HG02840 (cell line): Measurements from ENCODE around the gene TUBA4A.

Experiments used
- ATAC-seq: cut with Tn5 transposase; IDR thresholded peaks from one replicate; pipeline ENCODE4 v1.9.1; 2021; ENCODE audit warnings: mild to moderate bottlenecking, moderate library complexity, moderate number of reproducible peaks; ENCODE audit not compliant: unreplicated experiment, low FRiP score

TUBA4A gene

DNA sequence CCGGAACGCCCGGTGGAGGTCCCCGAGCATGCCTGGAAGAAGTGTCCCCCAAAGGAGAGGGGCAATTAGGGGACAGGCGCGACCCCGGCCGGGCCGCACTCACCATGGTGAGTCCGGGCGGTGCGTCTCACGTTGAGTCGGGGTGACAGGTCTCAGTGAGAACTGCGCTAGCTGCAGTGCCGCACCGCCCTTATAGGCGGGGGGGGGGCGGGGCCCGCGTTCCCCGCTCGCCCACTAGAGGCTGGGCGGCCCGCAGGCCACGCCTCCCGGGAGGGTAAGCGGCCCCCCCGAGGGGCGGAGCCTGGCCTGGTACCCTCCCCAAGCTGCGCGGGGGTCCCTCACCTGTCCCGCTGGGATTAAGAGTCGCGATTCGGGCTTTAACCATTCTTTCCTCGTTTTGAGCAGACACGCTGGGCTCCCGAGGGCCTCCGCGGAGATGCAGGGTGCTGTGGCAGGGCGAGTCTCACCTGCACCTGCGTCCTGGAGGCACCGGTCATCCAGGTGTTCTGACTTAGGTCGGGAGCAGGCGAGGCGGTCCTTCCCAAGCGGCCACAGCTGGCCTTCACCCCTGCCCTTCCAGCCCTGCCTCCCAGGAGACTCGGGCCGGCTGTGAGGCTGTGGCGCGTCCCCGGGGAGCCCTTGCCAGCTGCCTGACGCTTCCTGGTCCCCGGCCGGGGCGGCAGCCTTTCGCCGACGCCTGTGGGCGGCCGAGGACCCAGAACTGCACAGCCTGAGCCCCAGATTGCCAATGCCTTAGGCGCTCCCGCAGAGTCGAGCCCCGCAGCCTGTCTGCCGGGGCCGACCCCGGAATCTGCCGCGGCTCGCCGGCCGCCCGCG is at the start of gene TUBA4A:
Gene TUBA4A, minus strand, starts transcription at position 166 of the 837 bp plus-strand sequence. Its CDS starts 60 bp downstream, at position 106.
- ATAC-seq: peak; percentile 51

DNA sequence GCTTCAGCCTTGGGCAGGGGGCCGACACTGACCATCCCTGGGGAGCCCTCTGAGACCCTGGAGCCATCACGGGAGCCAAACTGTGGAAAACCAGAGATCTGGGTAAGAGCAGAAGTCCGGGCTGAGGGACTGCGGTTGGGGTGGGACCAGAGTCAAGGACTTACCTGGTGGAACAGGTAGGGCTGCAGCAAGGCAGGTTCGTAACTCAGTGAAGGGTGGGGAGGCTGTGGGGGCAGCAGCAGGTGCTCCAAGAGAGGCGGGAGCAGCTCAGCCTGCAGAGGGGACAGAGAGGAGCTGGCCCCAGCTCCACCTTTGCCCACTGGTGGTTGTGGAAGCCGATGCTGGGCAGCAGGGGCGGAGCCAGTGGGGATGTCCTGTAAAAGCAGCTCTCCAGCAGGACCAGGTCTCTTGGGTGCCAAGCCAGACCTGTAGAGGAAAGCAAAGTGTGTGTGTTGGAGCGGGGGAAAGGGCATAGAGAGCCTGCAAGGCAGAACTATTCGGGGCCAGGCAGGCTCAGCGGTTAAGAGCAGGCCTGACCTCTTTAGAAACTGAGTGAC is 48.8 kb upstream of the TUBA4A start:
- ATAC-seq: no peak

DNA sequence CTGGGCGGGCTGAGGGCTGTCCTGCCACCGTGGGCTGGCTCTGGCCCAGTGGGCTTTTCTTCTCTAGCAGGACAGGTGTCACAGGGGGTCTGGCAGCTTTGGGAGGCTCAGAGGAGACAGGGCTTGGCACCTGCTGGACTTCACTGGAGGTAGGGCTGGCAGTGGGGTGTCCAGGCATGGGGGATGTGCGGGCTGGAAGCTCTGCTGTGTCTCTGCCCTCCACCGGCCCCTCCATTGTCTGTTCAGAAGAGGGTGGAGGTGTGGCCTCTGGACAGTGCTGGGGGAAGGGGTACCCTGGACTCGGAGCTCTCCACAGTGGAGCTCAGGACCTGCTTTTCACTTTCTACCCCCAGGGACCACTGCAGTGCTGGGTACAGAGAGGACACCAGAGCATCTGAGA is 46.3 kb upstream of the TUBA4A start:
- ATAC-seq: no peak

DNA sequence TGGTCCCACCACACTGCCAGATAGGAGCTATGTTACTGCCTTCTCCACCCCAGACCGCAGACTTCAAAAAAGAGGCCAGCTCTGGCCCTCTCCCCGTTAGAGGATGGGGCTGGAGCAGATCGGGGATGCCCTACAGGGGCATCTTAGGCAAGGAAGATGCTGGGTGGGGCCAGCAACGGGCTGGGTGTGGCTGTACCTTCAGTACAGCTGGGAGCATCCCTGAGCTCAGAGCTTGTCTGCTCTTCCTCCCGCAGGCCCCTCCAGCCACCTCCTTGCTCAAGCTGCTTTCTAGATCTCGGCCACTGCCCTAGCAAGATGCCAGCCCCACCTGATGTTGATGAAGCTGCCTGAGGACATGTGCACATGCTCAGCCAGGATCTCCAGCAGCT is 45.6 kb upstream of the TUBA4A start:
- ATAC-seq: no peak

DNA sequence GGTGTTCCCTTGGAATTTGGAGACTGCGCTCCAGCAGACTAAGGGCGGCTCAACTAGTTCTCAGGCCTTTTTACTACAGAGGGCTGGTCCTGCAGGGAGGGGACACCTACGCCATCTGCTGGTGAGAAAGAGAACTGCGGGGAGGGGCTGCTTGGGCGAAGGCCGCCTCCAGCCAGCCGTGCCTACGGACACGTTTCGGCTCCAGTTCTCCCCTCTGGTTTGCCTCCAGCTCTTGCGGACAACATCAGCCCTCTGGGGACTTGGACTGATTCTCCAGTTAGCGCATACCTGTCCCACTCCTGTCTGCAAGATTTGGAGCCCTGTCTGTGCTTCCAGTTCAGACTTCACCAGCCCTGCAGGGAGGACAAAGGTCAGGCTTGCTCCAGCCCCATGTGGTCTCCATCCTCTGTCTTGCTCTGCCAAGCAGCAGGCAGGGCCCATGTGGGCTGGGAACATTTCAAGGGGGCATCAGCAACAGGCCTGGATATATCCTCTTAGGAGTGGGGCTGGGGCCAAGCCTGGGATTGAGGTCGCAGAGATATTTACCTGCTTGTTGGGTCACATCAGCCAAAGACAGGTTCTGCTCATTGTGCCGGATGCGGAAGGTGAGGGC is 45.1 kb upstream of the TUBA4A start:
- no peak for ATAC-seq

DNA sequence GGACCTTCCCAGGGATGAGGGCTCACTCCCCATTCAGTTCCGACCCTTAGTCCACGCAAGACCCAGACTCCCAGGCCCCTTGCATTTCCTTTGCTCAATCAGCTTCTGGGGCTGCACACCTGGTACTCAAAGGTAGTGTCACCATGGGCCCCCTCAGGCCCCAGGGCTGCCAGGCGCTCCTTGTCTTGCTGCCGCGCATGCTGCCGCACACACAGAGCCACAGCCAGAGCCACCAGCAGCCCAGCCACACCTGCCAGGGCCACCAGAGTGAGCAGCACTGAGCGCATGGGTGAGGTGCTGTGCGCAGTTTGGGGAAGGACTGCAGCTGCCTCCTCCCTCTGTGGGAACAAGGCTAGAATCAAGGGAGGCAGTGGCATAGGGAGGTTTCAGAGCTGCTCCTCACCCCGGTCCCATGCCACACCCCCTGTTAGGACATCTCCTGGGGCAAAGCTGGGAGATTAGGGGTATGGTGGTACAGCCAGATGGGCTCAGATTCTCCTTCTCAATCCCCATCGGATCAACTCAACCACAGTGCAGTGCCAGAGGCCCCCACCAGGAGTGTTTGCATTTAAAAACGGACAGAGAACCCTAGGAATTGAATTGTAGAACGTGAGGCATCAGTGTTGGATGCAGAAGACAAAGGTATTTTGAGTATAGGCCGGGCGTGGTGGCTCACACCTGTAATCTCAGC is 44.2 kb upstream of the TUBA4A start:
- no peak for ATAC-seq

DNA sequence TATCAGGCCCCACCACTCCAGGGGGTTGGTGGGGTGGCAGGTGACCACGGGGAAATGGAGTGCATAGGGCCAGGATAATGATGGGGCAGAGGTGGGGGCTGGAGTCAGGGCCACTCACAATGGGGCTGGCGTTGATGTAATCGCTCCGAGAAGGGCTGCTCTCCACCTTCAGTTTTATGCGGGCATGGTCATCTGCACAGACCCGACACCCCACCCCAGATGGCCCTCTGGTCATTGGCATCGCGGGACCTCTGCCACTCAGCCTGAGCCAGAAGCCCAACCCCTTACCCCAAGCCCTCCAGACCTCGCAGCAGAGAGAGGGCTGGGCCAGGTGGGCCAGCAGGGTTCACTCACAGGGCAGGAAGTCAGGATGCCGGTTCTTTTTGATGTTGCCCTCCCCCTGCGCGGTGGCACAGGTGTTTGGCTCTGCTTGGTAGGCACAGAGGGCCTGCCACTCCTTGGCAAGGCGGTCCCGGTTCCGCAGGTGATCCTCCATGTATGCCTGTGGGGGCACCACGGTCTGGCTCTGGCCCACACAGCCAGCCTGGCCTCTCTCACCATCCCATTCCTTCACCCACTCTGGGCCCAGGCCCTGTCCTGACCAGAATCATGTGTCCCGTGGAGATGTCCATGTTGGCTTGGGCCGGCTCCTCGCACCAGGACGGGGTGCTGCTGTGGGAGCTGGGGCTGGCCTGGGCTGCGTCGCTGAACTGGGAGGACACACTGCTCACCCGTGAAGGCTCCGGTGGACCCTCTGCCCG is 43.1 kb upstream of the TUBA4A start:
- ATAC-seq: no peak

DNA sequence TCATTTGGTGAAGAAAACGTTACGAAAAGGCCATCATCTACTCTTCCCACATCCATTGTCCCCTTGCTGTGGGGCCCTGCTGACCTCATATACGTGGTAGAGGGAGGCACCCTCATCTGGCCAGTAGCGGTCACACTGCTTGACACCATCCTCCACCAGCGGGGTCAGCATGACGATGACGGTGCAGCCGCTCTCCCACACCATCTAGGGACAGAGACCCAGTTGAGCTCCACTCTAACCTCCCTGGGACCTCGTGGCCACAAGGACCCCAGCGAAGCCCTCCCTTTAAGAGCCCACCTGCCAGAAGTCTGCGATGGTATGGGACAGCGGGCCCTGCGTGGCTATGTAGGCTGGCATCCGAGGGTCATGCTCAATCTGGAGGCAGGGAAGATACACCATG is 42.4 kb upstream of the TUBA4A start:
- ATAC-seq: no peak

DNA sequence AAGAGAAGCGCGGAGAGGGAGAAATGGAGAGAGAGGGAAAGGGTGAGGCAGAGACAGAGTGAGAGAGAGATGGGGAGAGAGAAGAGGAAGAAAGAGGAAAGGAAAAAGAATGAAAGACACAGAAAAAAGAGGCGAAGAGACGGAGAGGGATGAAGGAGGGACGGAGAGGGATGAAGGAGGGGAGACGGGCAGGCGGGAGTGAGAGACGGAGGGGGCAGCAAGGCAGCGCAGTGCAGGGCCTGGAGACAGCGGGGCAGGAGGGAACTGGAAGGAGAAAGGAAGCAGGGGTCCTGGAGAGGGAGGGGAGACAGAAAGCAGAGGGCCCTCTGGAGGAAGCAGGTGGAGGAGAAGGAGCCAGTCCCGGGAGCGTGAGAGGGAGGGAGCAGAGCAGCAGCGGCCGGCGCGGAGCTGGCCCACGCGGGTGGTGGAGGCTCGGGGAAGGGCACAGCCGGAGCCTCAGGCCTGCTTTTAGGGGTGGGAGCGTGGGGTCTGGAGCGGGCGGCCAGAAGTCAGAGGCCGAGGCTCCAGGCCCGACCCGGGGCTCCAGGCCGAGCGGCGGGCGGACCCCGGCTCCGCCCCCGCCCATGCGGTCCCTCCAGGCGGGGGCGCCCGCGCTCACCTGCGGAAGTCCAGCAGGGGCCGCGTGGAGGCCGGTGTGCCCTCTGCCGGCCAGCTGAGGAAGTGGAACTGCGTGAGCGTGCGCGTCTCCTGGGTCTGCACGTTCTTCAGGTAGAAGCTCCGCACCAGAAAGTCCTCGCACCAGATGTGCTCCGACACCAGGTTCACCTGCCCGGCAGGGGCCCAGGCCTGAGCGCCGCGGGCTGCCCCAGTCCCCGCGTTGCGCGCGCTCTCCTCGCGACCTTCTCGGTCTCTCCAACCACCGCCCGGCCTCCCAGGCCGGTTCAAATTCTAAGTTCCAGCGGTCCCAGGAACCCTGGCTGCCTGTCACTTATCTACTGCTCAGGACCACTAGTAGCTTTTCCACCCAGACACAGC is 40.9 kb upstream of the TUBA4A start:
- peak; percentile 72 for ATAC-seq

DNA sequence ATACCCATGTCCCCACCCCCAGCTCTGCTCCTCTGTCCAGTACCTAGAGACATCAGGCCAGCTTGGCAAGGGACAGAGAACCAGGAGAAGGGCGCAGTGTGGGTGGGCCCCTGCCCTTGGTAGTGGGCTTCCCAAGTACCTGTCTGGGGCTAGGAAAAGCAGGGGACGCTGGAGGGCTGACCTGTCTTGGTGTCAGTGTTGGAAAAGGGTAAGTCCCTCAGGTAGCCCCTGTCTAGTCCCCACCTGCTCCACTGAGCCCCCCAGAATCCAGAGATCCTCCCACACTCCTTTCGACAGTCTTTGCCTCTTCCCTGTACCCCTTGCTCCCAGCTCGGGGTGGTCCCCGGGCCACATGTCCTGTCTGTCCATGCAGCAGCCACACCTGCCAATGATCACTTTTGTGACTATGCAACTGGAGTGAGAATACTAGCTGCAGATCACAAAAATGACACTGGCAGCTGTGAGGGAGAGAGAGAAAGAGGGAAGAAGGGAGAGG is 40.1 kb upstream of the TUBA4A start:
- ATAC-seq: no peak

DNA sequence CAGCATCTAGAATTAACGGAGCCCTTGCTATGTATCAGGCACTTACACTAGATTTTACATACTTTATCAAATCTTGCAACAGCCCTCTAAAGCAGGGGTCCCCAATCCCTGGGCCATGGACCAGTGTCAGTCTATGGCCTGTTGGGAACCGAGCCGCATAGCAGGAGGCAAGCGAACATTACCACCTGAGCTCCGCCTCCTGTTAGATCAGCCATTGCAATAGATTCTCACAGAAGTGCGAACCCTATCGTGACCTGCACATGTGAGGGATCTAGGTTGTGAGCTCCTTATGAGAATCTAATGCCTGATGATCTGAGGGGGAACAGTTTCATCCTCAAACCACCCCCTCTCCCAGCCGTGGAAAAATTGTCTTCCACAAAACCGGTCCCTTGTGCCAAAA is 38.9 kb upstream of the TUBA4A start:
- ATAC-seq: no peak

DNA sequence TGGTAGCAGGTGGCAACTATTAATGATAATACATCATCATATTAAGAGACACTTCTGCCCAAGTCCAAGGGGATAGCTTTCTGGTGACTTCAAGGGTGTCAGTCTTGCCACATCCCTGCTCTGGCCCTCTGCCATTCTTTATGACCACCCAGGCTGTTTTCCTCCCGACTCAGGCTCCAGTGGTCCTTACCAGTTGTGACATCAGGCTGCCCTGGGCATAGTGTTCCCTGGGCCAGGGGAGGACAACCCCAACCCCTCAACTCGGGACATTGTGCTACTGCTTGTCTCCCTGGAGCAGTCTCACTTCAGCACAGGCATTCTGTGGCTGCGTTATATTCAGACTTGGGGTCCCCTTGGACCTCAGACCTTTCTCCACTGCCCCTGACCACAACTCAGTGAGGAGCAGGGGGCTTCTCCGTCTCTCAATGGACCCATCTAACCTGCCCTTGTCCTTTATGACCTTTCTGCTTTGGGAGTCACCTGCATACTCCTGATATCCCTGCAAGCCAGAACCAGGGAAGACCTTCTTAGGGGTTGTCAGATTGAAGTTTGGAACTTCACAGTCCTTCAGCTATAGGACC is 38.3 kb upstream of the TUBA4A start:
- no peak for ATAC-seq

DNA sequence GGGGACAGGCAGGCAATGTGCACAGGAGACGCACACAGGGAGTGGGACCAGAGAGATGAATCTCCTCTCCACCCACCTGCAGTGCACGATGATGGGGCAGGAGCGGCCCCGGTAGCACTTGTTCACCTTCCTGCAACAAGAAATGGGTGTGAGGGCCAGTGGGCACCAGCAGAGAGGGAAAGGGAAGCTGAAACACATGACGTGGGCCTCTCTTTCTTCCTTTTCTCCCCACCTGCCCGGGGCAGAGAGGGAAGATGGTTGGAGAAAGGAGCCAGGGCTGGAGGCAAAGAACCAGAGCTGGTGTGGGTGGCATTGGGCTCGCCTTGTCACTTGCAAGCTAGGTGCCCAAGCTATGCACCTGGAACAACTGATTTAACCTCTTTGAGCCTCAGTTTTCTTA is 37.7 kb upstream of the TUBA4A start:
- no peak for ATAC-seq

DNA sequence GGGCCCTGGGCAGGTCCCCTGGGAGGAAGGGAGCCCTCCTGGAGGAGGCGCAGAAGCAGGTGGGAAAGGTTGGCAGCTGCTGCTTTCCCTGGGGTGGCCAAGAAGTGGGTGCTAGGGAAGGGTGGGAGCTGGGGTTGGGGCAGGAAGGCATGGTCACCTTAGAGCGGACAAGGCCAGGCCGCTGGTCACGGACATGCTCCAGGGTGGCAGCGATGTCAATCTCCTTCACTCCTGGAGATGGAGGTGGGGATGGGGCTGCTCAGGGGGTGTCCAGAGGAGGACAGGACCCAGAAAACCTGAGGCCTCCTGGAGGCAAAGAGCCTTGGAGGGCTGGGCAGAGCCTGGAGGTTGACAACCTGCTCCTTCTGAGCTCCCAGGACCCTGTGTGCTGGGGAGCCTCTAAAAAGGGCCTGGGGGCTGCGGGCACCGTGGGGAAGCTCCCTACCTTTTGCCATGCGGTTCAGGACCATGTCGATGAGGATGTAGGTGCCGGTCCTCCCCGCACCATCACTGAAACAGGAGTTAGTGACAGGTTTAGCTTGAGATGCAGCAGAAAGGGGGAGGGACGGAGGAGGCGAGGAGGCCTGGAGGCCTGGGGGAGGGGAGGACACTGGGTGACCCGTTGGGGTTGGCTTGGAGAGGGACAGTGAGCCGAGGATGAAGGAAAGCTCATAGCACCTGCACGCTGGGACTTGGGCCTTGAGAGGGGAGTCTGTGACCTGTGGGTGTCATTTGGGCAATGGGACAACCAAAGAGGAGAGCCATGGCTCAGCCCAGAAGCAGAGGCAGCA is 36.9 kb upstream of the TUBA4A start:
- no peak for ATAC-seq

DNA sequence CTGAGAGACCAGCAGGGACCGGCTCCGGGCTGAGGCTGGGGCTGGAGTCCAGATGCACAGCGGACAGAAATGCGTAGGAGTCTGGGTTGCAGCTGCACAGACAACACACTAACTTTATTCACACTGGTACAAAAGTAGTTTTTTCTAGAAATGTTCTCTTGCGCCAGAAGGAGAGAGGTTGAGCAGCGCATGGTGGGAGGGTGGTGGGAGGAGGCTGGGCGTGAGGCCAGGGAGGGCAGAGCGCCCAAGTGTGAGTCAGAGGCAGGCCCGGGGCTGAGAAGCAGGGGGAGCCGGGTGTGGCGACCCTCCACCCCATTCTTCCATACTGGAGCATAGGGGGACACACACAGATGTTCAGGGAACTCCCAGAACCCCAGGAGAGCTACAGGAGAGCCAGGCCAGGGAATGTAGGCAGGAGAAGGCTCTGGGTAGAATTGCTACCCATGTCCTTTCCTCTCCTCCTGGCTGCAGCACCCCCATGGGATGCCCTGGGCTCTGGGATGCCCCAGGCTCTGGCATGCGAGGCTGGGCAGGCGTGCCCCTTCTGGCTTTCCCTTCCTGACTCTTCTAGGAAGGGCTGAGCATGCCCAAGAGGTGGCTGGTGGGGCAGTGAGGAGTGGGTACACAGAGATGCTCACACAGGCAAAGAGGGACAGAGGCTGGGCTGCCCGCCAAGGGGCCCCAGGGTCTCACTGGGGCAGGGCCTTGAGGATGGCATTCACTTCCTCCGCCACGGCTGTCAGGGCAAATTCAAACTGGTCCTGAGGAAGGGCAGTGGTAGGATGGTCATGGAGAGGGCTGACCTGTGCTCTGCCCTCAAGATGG is 36.0 kb upstream of the TUBA4A start:
- ATAC-seq: no peak

DNA sequence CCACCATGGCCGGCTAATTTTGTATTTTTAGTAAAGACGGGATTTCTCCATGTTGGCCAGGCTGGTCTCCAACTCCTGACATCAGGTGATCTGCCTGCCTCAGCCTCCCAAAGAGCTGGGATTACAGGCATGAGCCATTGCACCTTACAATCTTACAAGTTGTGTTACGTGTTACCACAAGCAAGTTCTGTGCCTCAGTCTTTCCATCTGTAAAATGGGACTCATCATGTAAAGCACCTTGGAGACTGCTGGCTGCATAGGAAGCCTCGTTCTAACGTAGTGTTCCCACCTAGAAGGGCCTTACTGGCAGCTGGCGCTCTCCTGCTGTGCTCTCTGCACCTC is 35.4 kb upstream of the TUBA4A start:
- no peak for ATAC-seq

DNA sequence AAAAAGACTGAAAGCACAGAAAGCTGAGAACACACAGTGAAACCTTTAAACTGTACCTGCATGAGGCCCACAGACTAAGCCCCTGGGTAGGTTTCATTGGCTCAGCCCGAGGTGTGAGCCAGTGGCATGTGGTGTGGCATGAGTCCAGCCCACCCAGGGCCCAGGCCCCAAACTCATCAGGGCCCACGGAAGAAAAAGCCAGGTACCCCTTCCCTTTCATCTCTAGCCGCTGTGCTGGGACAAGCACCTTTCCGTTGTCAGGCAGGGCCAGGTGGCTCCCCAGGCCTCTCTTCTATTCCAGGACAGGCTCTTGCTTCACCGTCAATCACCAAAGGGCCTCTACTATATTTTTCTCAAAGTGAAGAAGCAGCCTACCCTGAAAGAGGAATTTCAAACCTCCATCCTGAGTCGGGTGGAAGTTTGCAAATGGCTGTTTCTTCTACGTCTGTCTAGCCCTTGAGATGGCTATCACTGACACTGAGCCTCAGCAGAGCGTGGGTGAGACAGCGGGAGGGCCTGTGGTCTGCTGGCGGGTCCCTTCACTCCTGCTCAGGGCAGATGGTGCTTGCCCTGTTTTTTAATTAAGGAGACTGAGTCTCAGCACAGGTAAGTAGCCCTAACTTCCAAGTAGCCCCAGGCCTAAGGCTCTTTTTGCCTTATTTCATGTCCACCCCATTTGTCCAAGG is 34.0 kb upstream of the TUBA4A start:
- ATAC-seq: no peak
